T-cell (primary cell): ENCODE measurements around the gene KRTAP4-12. TPM values are rescaled to one million over a fixed set of nuclear protein-coding genes. Genes with fewer than 3 reads are reported as not detected.
"Not testable (repeated sequence)": the region's sequence is repeated elsewhere in the genome, so short reads cannot be mapped to it uniquely, and the experiment has no call there.

Experiments used
- ATAC-seq, 4 experiments: fragments of 200-7000 bp in 3 of 4; fragments of 150-1000 bp in 1 of 4; cut with Tn5 transposase; replicated peaks in 1 of 4; 1 replicate in 3 of 4; 2 replicates in 1 of 4; pipeline ENCODE4 v1.10.0; 2021; ENCODE audit warnings: moderate library complexity in 3 of 4, mild to moderate bottlenecking in 2 of 4, moderate number of reproducible peaks in 1 of 4
- CTCF ChIA-PET, 2 donors: fragments of 300-600 bp; sonication (Branson Sonifier 250); formaldehyde crosslinking; loops; one replicate each; lab custom pipeline; 2022; ENCODE audit warnings: antibody characterized with exemption in 2 of 2; lab: Charles Lee
- POLR2A ChIA-PET, 2 donors: fragments of 300-600 bp; sonication (Branson Sonifier 250); formaldehyde crosslinking; loops; one replicate each; lab custom pipeline; 2022; ENCODE audit warnings: antibody characterized with exemption in 2 of 2; lab: Charles Lee
- DNase-seq, 35 experiments: peaks; one replicate each; pipeline versions ENCODE4 v3.0.0 to v3.0.0-alpha.2; 2013 to 2023
- H3K27ac ChIP-seq: one replicate; pipeline ENCODE4 v1.5.1; 2013; ENCODE audit warnings: low read length
- H3K27me3 ChIP-seq, 2 experiments: replicated peaks in 1 of 2; 1 replicate in 1 of 2; 2 replicates in 1 of 2; pipeline versions ENCODE4 v1.6.1 to v1.7.0; 2013; ENCODE audit warnings: low read length in 1 of 2, mixed read lengths in 1 of 2; ENCODE audit not compliant: control insufficient read depth in 2 of 2, insufficient read depth in 2 of 2; ENCODE audit errors: extremely low read depth in 1 of 2
- H3K36me3 ChIP-seq, 2 donors: 1 replicate in 1 of 2; 2 replicates in 1 of 2; pipeline versions ENCODE4 v1.6.1 to v1.7.0; 2013; ENCODE audit warnings: low read length in 1 of 2; ENCODE audit not compliant: control insufficient read depth in 2 of 2, insufficient read depth in 1 of 2; ENCODE audit errors: extremely low read depth in 1 of 2
- H3K4me1 ChIP-seq, 2 experiments: 1 replicate in 1 of 2; 2 replicates in 1 of 2; pipeline versions ENCODE4 v1.6.1 to v1.7.0; 2013; ENCODE audit warnings: low read length in 2 of 2, mixed read lengths in 1 of 2; ENCODE audit not compliant: insufficient read depth in 2 of 2, control insufficient read depth in 1 of 2; ENCODE audit errors: extremely low read depth in 1 of 2
- H3K4me3 ChIP-seq, 2 donors: 1 replicate in 1 of 2; 2 replicates in 1 of 2; pipeline versions ENCODE4 v1.5.1 to v1.7.0; 2013; ENCODE audit warnings: mild to moderate bottlenecking in 2 of 2, low read length in 1 of 2, moderate library complexity in 1 of 2; ENCODE audit not compliant: control insufficient read depth in 1 of 2; ENCODE audit errors: extremely low read depth in 1 of 2
- H3K9me3 ChIP-seq: 2 replicates; pipeline ENCODE4 v1.7.0; 2013
- H3K27ac Mint-ChIP-seq, 2 donors: one replicate each; pipeline ENCODE4 v1.8.0; 2020 to 2021; ENCODE audit warnings: mild to moderate bottlenecking in 2 of 2, mixed read lengths in 2 of 2
- H3K27me3 Mint-ChIP-seq, 2 donors: one replicate each; pipeline ENCODE4 v1.8.0; 2021 to 2022; ENCODE audit warnings: mixed read lengths in 2 of 2
- H3K36me3 Mint-ChIP-seq: one replicate; pipeline ENCODE4 v1.8.0; 2021; ENCODE audit warnings: mixed read lengths
- H3K4me1 Mint-ChIP-seq, 3 donors: one replicate each; pipeline ENCODE4 v1.8.0; 2020 to 2022; ENCODE audit warnings: mixed read lengths in 3 of 3, mild to moderate bottlenecking in 1 of 3
- H3K4me3 Mint-ChIP-seq, 3 donors: one replicate each; pipeline ENCODE4 v1.8.0; 2020 to 2022; ENCODE audit warnings: mild to moderate bottlenecking in 3 of 3, mixed read lengths in 3 of 3, moderate library complexity in 3 of 3
- H3K9me3 Mint-ChIP-seq, 3 donors: one replicate each; pipeline ENCODE4 v1.8.0; 2020 to 2022; ENCODE audit warnings: mixed read lengths in 3 of 3
- WGBS: methylation state at CpG from one replicate; pipeline ENCODE4 v1.1.5; 2013; ENCODE audit warnings: missing lambda C conversion rate; ENCODE audit not compliant: insufficient coverage; 5-methylcytosine and 5-hydroxymethylcytosine counted together
- total RNA-seq, 35 experiments: library from RNA in 6 of 35; stranded (reverse) in 6 of 35; fragments of 120-200 nt in 1 of 35; gene quantifications; one replicate each; pipeline versions ENCODE4 v1.2.1 to v1.2.4 and lab custom pipeline; 2013 to 2026

Gene KRTAP4-12
- total RNA-seq, 5 donors from 2014 or later (not counting 1 experiment from before 2014, with no cell fraction given) = not detected

DNA sequence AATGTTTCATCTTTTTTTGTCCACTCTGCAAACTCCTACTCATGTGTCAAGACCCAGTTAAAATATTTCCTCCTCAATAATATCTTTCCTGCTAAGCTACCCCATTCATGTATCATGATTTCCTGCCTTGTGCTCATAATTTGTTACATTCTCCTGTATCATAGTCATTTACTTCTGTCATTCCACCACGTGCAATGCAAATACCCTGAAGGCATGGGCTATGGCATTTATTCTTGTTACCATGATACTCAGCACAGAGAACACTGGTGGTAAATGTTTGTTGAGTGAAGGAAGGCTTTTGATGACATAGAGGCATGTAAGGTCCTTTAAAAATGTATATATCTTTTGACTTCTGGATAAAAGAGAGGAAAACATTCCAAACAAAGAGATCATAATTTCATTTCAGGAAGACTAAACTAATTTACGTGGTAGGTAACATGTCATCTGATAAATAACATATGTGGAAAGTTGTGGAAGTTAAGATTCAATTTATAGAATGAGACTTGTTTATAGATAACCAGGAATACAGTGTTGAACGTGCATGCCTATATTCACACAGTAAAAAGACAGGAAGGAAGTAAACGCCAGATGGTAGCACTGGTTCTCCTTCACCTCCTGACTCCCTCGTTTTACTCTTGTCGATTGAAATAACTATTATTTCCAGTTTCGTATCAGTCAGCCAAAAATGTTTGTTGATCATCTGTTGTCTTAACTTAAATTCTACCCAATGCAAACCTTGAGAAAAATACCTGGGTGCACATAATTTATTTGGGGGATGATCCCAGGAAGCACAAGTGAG lies 24.1 kb downstream of the KRTAP4-12 start:
- no CpG with 5 or more reads among the region's 7 CpGs for WGBS
- H3K36me3 ChIP-seq, DNase-seq, H3K27me3 ChIP-seq, CTCF ChIA-PET, H3K9me3 Mint-ChIP-seq, H3K27ac ChIP-seq, H3K36me3 Mint-ChIP-seq, H3K27me3 Mint-ChIP-seq, POLR2A ChIA-PET, H3K9me3 ChIP-seq, H3K4me3 Mint-ChIP-seq, H3K4me3 ChIP-seq, H3K27ac Mint-ChIP-seq, H3K4me1 ChIP-seq: not testable (repeated sequence)
- H3K4me1 Mint-ChIP-seq = peaks cover 7 to 11% (median 10%) of the 10 kb centered on the region in 3 donors
- peak in 3 of 4 experiments; percentile 42 to 66 (median 51) for ATAC-seq

DNA sequence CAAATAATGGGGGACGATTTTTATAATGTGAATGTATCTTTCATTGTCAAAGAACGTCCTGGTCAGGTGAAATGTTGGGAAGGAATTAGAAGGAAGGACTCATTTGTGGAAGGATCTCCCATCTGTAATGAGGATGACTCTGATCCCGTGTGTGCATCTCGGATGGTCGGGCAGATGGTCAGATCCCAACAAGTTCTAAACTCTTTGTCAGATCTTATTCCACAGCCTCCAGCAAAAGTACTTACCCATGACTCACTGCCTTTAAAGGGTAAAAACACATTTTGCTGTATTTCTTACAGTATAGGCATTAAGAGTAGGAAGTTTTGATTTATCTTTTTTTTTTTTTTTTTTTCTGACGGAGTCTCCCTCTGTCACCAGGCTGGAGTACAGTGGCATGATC lies 25.5 kb downstream of the KRTAP4-12 start:
- Histone ChIP-seq H3K4me3 (no peak overlapping the region), H3K9me3 (no peaks in the 10 kb centered on the region), H3K27ac (no peak overlapping the region), H3K27me3 (peaks cover 0 to 14% of the 10 kb centered on the region in 2 experiments), H3K4me1 (no peaks in the 10 kb centered on the region), H3K36me3 (no peaks in the 10 kb centered on the region)
- Mint-ChIP-seq H3K4me1 (peaks cover 7 to 11% (median 10%) of the 10 kb centered on the region in 3 donors), H3K36me3 (no peaks in the 10 kb centered on the region), H3K27me3 (peaks cover 6 to 13% of the 10 kb centered on the region in 2 donors), H3K27ac (no peak overlapping the region), H3K9me3 (no peaks in the 10 kb centered on the region), H3K4me3 (no peak overlapping the region)
- no CpG with 5 or more reads among the region's 6 CpGs for WGBS
- ChIA-PET CTCF (interaction anchor here in 1 of 2 donors (0.7 kb wide), 1 partner anchor 298 kb away, joined by 4 read pairs; no protein-coding TSS in a partner anchor), POLR2A (no interaction called here)
- no peak for ATAC-seq
- DNase-seq = no peak

DNA sequence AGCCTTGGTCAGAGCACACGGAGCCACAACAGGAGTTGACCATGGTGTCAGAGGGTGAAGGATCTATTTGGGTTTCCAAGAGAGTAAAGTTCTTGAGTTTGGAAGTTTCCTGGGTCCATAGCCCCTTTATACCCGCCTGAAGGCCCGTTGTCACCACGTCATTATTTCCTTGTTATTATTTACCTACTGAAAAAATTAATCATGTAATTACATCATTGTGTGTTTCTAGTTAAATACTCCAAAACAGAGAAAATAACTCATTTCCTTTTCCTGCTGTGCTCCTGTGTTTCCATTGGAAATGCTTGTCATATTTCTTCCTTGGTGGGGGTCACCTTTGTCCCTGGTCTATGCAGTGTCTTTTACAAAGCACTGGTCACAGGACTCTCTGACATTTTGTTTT lies 25.9 kb downstream of the KRTAP4-12 start, which contains the start of gene KRTAP4-8:
KRTAP4-8 (minus strand) TSS at position 101 of the 400 bp plus-strand sequence; CDS start at position 43, 58 bp downstream.
- peaks cover 0 to 14% of the 10 kb centered on the region in 2 experiments for H3K27me3 ChIP-seq
- no peak for ATAC-seq
- H3K36me3 ChIP-seq = no peaks in the 10 kb centered on the region
- H3K27ac ChIP-seq = no peak within 1 kb of the TSS
- Mint-ChIP-seq H3K27ac (no peak within 1 kb of the TSS), H3K4me1 (peaks cover 7 to 11% (median 10%) of the 10 kb centered on the region in 3 donors), H3K4me3 (no peak within 1 kb of the TSS), H3K36me3 (no peaks in the 10 kb centered on the region), H3K9me3 (peaks cover 0 to 2% (median 1%) of the 10 kb centered on the region in 3 donors), H3K27me3 (peaks cover 6 to 13% of the 10 kb centered on the region in 2 donors)
- H3K4me1 ChIP-seq = no peaks in the 10 kb centered on the region
- ChIA-PET POLR2A (no interaction called here), CTCF (no interaction called here)
- H3K4me3 ChIP-seq = no peak within 1 kb of the TSS
- H3K9me3 ChIP-seq = no peaks in the 10 kb centered on the region
- WGBS = no CpG with 5 or more reads among the region's 4 CpGs
- DNase-seq = no peak

DNA sequence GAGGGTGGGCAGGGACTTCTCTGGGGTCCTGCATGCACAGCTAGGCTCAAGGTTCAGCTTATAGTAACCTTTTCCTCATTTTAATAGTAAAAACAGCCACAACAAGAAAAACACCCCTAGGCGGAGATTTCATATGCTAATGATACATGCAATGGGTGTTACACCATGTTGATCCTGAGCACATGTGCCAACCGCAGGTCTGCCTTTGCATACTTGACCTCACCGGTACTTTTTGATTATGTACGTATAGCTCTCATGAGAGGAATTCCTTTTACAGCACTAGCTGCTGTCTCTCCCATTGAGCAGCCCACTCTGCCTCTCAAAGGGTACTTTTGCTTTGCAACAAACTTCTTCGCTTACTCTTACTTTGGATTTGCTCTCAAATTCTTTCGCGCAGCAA lies 27.9 kb downstream of the KRTAP4-12 start:
- Histone ChIP-seq H3K9me3 (no peaks in the 10 kb centered on the region), H3K4me1 (no peaks in the 10 kb centered on the region), H3K27me3 (peaks cover 0 to 12% of the 10 kb centered on the region in 2 experiments), H3K4me3 (no peak overlapping the region), H3K27ac (no peak overlapping the region), H3K36me3 (no peaks in the 10 kb centered on the region)
- CTCF ChIA-PET = no interaction called here
- Mint-ChIP-seq H3K36me3 (no peaks in the 10 kb centered on the region), H3K4me1 (peaks cover 7 to 11% (median 10%) of the 10 kb centered on the region in 3 donors), H3K27me3 (peaks cover 6 to 13% of the 10 kb centered on the region in 2 donors), H3K9me3 (peaks cover 0 to 6% (median 4%) of the 10 kb centered on the region in 3 donors), H3K27ac (peak overlapping the region in 1 of 2 donors; percentile 65), H3K4me3 (no peak overlapping the region)
- no peak for DNase-seq
- no peak for ATAC-seq
- WGBS = 96% methylated on average over 3 of the region's 7 CpGs
- POLR2A ChIA-PET = no interaction called here

DNA sequence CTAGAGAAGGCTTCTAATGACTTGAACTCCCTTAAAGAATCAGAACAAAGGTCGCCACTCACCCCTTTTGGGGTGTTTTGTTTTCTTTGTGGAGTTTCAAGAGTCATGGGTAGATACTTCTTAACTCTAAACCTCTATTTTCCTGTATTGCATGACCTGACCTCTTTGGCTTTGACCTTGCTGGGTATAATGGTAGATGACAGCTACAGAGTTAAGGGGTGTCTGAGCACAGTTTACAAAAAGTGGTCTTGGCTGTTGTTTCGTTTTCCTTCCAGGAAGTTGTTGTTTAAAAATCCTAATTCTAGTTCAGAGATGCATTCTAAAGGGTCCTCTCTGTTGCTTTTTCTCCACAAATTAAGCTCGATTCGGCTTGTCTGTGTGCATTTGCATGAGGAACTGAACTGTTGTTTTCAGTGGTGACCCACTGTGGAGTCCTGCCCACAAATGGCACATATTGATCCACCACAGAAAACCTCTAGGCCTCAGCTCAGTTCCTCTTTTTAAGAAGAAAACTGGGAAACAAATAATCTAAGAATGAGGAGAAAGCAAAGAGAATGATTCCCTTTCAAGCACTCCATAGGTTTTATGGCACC lies 35.1 kb downstream of the KRTAP4-12 start:
- H3K4me3 ChIP-seq, H3K27me3 ChIP-seq, H3K4me1 Mint-ChIP-seq, H3K36me3 Mint-ChIP-seq, H3K36me3 ChIP-seq, H3K27ac ChIP-seq, POLR2A ChIA-PET, H3K9me3 Mint-ChIP-seq, H3K4me1 ChIP-seq, H3K4me3 Mint-ChIP-seq, ATAC-seq, H3K27me3 Mint-ChIP-seq, CTCF ChIA-PET, H3K9me3 ChIP-seq, H3K27ac Mint-ChIP-seq, DNase-seq: not testable (repeated sequence)
- 0% methylated on average over 1 of the region's 4 CpGs for WGBS

DNA sequence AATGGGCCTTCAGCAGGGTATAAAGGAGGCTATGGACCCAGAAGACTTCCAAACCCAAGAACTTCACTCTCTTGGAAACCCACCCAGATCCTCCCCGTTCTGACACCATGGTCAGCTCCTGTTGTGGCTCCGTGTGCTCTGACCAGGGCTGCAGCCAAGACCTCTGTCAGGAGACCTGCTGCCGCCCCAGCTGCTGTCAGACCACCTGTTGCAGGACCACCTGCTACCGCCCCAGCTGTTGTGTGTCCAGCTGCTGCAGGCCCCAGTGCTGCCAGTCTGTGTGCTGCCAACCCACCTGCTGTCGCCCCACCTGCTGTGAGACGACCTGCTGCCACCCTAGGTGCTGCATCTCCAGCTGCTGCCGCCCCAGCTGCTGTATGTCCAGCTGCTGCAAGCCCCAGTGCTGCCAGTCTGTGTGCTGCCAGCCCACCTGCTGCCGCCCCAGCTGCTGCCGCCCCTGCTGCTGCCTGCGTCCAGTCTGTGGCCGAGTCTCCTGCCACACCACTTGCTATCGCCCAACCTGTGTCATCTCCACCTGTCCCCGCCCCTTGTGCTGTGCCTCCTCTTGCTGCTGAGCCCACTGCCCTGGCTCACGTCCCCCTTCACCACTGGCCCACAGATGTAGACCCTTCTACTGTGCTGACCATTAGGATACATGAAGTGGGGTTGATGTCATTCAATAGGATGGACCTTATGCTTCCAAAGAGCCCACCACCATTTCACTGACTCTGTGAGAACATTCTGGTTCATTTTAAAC lies 39.7 kb downstream of the KRTAP4-12 start, which contains the start of gene KRTAP4-7:
KRTAP4-7 (plus strand) TSS at position 51 of the 757 bp plus-strand sequence; CDS start at position 108, 57 bp downstream.
- DNase-seq, POLR2A ChIA-PET, H3K9me3 ChIP-seq, H3K27me3 ChIP-seq, H3K4me1 ChIP-seq, H3K36me3 ChIP-seq, ATAC-seq, H3K27ac ChIP-seq, H3K36me3 Mint-ChIP-seq, H3K4me3 Mint-ChIP-seq, H3K9me3 Mint-ChIP-seq, H3K4me1 Mint-ChIP-seq, H3K4me3 ChIP-seq: not testable (repeated sequence)
- H3K27me3 Mint-ChIP-seq = peaks cover 7 to 17% of the 10 kb centered on the region in 2 donors
- peak within 1 kb of the TSS in 1 of 2 donors; percentile 66 for H3K27ac Mint-ChIP-seq
- whole genome bisulfite sequencing = 84% methylated on average over 10 of the region's 14 CpGs
- CTCF ChIA-PET = interaction anchor here (0.6 kb wide), 2 partner anchors 59 to 163 kb away, joined by 3 read pairs; no protein-coding TSS in a partner anchor
